Measurements from ENCODE around the gene E2F6.
A peak's percentile ranks its signal among the peaks of the same experiment; 100 is the strongest.

Gene E2F6

DNA sequence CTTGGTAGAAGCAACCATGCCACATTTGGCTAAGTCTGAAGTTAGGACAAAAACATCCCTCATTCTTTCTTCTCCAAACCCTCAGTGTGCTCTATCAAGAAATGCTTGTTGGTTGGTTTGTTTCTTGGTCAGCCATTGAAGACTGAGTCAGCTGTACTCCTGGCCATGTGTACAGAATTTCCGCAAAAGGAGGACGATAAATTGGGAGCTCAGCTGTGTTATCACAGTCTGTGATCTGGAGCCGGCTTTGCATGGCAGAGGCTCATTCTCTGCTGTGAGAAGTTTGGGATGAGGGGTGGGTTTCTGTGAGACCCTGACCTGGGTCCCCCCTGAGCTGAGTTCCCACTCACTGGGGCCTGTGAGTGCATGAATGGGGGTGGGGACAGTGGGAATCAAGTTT, 26.3 kb upstream of the E2F6 start:
- no peak for DNase-seq

DNA sequence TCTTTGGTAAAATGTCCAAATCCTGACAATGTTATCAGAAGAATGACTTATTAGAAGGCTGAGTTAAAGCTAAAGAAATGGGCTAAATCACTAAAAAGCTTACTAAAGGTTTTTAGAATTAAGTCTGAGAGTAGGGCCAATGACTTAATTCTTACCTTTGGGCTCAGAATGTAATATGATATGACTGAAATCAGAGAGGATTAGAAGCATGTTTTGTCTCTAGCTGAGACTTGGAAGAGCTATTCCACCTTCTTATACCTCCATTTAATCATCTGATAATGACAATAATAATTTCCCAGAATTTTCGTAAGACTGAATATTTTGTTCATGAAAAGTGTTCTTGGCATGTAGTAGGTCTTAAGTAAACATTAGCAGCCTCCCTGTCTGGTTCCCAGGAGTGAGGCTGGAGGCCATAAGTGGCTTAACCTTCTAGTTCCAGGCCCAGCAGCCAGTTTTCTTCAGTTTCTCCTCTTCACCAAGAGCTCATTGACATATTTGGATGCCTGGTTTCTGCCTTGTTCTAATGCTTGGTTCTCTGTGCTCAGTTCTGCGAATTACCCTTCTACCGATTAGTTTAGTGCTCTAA, 25.5 kb upstream of the E2F6 start:
- peak; percentile 47 for DNase-seq

DNA sequence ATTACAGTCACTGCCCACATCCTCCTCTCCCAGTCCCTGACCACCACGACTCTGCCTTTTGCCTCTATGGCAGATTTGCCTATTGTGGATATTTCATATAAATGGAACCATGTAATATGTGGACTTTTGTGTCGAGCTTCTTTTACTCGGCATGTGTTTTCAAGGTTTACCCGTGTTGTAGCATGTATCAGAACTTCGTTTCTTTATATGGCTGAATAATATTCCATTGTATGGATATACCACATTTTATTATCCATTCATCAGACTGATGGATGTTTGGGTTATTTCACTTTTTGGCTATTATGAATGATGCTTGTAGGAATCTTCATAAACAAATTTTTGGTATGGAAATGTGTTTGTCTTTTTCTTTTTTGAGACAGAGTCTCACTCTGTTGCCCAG, 24.2 kb upstream of the E2F6 start:
- no peak for DNase-seq

DNA sequence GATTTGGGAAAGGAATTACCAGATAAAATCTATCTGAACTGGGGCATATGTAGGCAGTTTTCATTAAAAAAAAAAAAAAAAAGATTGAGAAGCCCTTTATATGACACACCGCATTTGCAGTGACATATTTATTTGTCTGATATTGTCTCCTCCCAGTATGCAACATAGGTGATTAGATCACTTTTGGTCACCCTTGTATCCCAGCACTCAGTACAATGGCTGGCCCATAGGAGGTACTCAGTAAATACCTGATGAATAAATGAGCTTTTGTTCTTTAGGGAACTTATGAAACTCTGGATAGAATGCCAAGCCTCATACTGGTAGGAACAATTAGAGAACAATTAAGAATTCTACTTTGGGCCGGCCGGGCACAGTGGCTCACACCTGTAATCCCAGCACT, 22.8 kb upstream of the E2F6 start:
- DNase-seq, result no peak

DNA sequence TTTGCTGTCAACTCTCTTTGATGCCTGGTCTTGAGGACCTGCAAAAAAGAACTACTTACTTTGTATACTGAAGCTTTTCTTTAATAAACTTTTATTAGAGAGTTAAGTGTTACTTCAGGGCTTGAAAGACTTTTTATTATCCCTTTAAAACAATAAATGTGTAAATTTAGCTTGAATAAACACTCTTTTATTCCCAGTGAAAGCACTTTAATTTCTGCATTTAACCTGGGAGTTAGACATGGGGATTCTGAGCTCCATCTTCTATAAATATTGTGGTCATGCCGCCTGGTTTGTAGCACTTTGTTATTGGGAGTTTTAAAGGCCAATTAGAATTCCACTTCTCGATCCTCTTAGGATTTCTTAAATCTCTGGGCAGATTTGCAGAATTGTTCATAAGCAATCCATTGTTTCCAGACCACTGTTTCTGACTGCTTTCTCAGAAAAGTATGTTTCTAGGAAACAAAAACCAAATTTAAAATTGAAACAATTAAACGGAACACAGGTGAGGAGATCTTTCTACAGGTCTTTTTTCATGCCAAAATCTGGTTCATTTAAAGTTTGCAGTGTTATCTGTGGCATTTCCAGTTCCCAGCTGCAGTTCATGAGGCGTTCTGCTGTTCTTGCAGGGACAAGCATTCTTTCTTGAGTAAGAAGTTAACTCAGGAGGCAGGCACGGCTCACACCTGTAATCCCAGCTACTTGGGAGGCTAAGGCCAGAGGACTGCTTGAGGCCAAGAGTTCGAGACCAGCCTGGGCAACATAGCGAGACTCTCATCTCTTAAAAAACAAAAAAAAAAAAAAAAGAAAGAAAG, 18.1 kb upstream of the E2F6 start:
- DNase-seq, result no peak

GRCh38 chr2:11482473-11483035, 16.6 kb upstream of the E2F6 start:
- DNase-seq, result no peak

DNA sequence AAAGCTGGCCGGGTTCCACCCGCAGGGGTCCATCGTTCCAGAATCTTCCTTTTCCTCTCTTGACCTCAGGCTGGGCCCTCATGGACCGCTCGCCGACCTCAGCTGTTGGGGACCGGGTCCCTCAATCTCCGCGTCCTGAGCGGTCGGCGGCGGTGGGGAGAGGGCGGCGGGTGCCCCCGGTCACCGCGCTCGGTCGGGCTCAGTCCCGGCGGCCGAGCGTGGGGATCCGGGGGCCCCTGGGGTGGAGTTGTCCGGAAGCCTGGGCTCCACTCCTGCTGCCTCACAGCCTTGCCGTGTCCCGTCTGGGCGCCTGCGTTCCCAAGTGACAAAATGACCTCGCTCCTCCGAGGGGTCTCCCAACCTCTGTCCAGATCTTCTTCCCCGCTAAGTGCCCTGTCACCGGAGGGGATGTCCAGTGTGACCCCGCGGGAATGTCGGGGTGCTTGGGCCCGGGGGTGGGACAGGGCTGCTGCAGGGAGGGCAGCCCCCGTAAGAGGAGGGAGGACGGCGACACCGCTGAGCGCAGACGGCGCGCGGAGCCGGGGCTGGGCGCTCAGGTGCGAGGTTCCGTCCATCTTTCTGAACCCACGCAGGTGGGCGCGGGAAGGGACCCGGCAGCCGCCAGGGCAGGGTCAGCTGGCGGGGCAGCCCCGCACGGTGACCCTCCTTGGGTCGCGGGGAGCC, 16.0 kb upstream of the E2F6 start:
- DNase-seq, result no peak

- DNase-seq, result no peak
Observed at GRCh38 chr2:11481426-11481788, 15.4 kb upstream of the E2F6 start.

DNA sequence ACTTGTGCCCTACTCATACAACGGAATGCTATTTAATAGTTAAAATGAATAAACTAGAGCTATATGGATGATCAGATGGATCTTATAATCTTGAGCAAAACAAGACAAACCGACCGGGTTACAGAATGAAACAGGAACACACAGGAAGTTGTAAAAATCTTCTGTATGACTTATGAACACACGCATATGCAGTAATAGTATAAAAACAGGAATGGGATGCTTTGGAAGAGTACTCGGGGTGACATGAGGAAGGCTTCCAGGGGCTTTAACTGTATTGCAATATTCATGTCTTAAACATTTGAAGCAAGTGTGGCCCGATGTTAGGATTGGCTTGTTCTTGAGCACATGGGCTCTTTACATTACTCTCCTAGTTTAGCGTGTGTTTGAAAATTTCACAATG, 14.9 kb upstream of the E2F6 start:
- no peak for DNase-seq

DNA sequence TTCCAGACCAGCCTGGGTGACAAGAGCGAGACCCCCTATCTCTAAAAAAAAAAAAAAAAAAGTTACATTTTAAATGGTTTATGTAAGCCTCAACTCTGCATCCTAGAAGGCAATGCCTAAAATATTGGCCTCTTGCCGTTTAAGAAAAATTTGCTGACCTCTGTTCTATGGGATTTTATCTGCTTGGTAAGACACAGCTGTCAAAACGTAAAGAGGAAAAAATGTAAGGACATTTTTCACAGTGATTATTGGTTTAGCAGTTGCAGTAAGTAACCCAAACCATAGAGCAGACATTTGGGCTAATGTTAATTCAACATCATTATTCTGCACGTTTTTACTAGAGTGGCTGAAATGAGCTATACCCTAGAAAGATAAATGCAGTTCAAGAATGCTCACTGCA, 14.4 kb upstream of the E2F6 start:
- no peak for DNase-seq

- DNase-seq, result no peak
Observed at GRCh38 chr2:11478899-11479605, 13.1 kb upstream of the E2F6 start.

DNA sequence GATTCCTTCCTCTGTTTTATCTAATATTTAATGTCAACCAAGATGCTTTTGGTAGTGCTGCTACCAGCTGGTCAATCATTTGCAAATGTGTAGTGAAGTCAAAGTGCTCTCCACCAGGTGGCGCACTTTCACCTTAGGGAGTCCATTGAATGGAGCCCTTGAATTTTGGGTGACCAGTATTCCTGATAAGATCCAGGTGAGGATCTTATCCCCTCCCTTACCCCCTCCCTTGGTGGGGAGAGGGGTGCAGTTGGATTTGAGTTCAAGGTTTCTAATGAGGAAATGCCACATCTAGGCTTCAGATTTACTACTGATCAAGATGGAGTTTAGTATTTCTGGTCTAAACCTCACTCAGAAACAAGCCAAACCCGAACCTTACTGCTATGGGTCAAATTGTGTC, 12.0 kb upstream of the E2F6 start:
- DNase-seq, result peak; percentile 73

- DNase-seq, result no peak
Observed at GRCh38 chr2:11473659-11474433, 7.9 kb upstream of the E2F6 start.

DNA sequence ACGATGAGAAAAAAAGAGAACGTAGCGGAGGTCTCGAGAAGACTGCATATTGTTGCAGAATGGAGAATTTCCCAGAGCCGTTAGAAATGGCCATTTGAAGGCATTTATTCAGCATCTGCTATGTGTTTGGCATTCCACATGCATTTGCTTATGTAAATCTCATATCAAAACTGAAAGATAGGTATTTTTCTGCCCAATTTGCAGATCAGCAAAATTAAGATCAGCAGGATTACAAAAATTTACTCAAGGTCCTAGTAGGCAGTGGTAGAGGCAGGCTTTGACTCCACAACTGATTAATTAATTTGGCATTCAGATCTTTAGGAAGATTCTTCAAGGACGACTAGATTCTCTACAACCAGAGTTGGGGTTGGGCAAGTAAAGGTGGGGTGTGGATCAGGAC, 1.8 kb upstream of the E2F6 start:
- no peak for DNase-seq

DNA sequence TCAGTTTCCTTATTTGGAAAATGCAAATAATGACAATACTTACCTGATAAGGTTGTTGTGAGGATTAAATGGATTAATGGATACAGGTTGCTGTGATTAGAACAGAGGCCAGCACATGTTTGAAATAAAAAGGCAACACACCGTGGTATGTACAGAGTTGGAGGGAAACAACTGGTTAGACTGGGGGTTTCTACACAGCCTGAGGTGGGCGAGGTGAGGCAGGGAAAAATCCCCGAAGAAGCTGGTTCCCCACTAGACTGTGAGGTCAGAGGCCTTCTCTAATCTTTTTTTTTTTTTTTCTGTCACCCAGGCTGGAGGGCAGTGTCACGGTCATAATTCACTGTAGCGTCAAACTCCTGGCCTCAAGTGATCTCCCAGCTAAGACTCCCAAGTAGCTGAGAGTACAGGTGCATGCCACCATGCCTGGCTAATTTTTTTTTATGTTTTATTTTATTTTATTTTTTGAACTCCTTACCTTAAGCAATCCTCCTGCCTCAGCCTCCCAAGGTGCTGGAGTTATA, 1.2 kb upstream of the E2F6 start:
- no peak for DNase-seq

DNA sequence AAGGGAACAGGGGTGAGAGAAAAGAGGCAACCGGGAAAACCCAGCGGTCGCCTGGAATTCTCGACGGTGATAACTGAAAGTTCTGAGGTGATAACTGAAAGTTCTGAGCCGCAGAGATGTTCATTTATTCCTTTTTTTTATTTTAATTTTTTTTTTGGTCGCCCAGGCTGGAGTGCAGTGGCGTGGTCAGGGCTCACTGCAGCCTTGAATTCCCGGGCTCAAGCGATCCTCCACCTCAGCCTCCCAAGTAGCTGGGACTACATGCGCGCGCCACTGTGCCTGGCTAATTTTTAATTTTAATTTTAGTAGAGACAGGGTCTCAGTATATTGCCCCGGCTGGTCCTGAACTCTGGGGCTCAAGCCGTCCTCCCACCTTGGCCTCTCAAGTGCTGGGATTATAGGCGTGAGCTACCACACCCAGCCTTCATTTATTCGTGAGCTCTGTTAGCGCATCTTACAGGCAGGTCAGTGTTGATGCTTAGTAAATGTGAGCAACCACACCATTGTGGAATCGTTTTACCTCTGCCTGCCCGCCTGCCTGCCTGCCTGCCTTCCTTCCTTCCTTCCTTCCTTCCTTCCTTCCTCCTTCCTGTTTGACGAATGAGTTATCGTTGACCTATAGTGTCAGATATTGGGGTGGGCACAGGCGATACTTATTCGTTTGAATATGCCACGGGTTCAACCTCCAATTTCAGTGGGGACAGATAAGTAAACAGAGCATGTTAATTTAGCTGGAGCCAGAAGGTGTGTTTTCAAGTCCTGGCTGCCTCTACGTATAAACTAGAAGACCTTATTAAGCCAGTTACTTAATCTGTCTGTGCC, 557 bp upstream of the E2F6 start:
- DNase-seq, result no peak

GRCh38 chr2:11465110-11465484, 864 bp downstream of the E2F6 start:
- no peak for DNase-seq

DNA sequence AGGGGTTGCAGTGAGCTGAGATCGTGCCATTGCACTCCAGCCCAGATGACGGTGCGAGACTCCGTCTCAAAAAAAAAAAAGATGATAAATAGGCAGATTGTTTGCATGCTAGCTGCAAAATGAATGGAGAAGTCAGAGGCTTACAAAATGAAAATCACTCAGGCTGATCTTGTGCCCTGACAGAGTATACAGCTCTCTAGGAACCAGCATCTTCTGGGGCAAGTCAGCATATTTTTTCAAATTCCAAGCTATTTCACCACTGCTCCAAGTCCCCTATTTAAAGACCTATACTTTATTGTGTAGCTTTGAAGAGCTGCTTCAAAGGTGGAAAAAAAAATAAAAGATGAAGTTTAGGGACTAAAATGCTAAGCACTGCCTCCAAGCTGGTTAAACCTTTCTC, 6.1 kb downstream of the E2F6 start:
- DNase-seq, result no peak

GRCh38 chr2:11458753-11459152, 7.2 kb downstream of the E2F6 start:
- DNase-seq, result no peak

DNA sequence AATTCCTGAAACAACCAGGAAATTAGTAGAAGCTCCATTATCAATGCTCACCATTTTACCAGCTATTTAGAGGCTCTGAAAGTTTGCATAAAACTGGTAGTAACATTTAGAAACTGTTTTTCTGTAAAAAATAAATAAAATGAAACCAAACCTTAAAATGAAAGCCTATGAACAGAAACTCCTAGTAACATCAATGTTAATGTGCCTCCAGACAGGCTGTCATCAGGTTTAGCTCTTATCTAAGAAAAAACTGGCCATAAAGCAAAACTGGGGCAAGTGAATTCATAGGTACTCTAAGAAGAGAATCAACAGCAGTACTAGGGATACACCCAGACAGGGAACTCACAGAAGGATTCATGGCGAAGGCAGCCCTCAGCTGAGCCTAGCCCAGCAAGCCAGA, 8.0 kb downstream of the E2F6 start:
- no peak for DNase-seq

DNA sequence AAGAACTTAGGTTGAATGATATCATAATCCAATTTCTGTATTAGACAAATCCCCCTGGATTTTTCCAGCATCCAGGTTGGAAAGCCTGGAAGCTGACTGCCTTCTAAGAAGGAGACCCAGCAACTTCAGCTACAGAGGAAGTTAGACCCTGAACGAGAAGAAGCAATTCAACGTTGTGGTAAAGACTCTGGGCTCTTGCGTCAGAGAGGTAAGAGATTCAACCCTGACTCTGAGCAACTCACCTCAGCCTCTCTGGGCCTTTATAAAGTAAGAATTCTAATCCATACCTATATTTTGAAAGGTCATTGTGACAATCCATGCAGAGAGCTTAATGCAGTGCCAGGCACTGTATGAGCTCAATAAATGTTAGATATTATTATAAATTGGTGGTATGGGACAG, 9.7 kb downstream of the E2F6 start:
- DNase-seq, result no peak

GRCh38 chr2:11454824-11455223, 11.1 kb downstream of the E2F6 start:
- no peak for DNase-seq
